Kidney capillary endothelial cell (primary cell): ENCODE measurements around the gene PAN2.
A peak's percentile ranks its signal among the peaks of the same experiment; 100 is the strongest.
"Not testable (repeated sequence)": the region's sequence is repeated elsewhere in the genome, so short reads cannot be mapped to it uniquely, and the experiment has no call there.

ENCODE experiments used
- DNase-seq: peaks from one replicate; pipeline ENCODE4 v3.0.0-alpha.2; 2018; ENCODE audit warnings: low spot score

The PAN2 gene

GRCh38 chr12:56341616-56342015, 7.8 kb upstream of the PAN2 start:
- no peak for DNase-seq

- no peak for DNase-seq
Measured at GRCh38 chr12:56339158-56339422, 5.3 kb upstream of the PAN2 start.

- DNase-seq: no peak
Measured at GRCh38 chr12:56338308-56339157, 4.7 kb upstream of the PAN2 start, which contains the start of gene IL23A. IL23A (plus strand) TSS chr12:56338884; CDS start chr12:56339045, 161 bp downstream.

GRCh38 chr12:56337753-56338251, 4.0 kb upstream of the PAN2 start:
- no peak for DNase-seq

GRCh38 chr12:56336361-56337167, 2.8 kb upstream of the PAN2 start:
- no peak for DNase-seq

- not testable (repeated sequence) for DNase-seq
Measured at GRCh38 chr12:56335527-56335926, 1.7 kb upstream of the PAN2 start.

- no peak for DNase-seq
Measured at GRCh38 chr12:56334490-56334793, 642 bp upstream of the PAN2 start.

GRCh38 chr12:56333197-56333678, 562 bp downstream of the PAN2 start:
- peak; percentile 7 for DNase-seq

GRCh38 chr12:56332512-56333196, 1.1 kb downstream of the PAN2 start:
- DNase-seq: no peak

GRCh38 chr12:56330936-56331490, 2.8 kb downstream of the PAN2 start:
- no peak for DNase-seq

GRCh38 chr12:56326533-56326932, 7.3 kb downstream of the PAN2 start:
- DNase-seq: no peak

GRCh38 chr12:56326126-56326525, 7.7 kb downstream of the PAN2 start:
- no peak for DNase-seq

GRCh38 chr12:56324206-56324605, 9.6 kb downstream of the PAN2 start:
- no peak for DNase-seq

- DNase-seq: not testable (repeated sequence)
Measured at GRCh38 chr12:56321610-56322009, 12.2 kb downstream of the PAN2 start.

GRCh38 chr12:56321027-56321426, 12.8 kb downstream of the PAN2 start:
- no peak for DNase-seq

GRCh38 chr12:56317675-56318074, 16.1 kb downstream of the PAN2 start:
- no peak for DNase-seq

- DNase-seq: peak; percentile 94
Measured at GRCh38 chr12:56315622-56316473, 18.0 kb downstream of the PAN2 start, which contains the start of gene CNPY2. CNPY2 (minus strand) TSS chr12:56315988; CDS start chr12:56315217, 771 bp downstream.

- peak; percentile 16 for DNase-seq
Measured at GRCh38 chr12:56315249-56315621, 18.6 kb downstream of the PAN2 start.

- no peak for DNase-seq
Measured at GRCh38 chr12:56311003-56311402, 22.8 kb downstream of the PAN2 start.

GRCh38 chr12:56308714-56309113, 25.1 kb downstream of the PAN2 start:
- DNase-seq: no peak
